LNCAP (cell line): ENCODE data around the gene PLBD2.

Experiments
- CTCF ChIP-seq: fragments of 450-650 bp; IDR thresholded peaks from 2 replicates; pipeline ENCODE4 v1.5.1; 2017; ENCODE audit warnings: mild to moderate bottlenecking

PLBD2 gene

GRCh38 chr12:113409462-113410124 lies 51.2 kb downstream of the PLBD2 start:
- TF ChIP-seq CTCF: no peak

GRCh38 chr12:113413488-113413939 lies 55.1 kb downstream of the PLBD2 start:
- TF ChIP-seq CTCF: no peak

- no peak for TF ChIP-seq CTCF
These were observed 56.2 kb downstream of the PLBD2 start for GRCh38 chr12:113414519-113415038.

GRCh38 chr12:113416091-113416754 lies 57.8 kb downstream of the PLBD2 start:
- TF ChIP-seq CTCF: no peak

- no peak for TF ChIP-seq CTCF
These were observed 60.0 kb downstream of the PLBD2 start for GRCh38 chr12:113418213-113418879.

- TF ChIP-seq CTCF: no peak
These were observed 62.7 kb downstream of the PLBD2 start for GRCh38 chr12:113420996-113421595.
